ENCODE measurements around the gene LRRC75A. TPM values are rescaled to one million over a fixed set of nuclear protein-coding genes. Genes with fewer than 3 reads are reported as not detected.
A peak's percentile ranks its signal among the peaks of the same experiment; 100 is the strongest.

The LRRC75A gene
- total and polyA plus RNA-seq, 2 donors (not counting 3 experiments of a cell fraction or from before 2014, with no cell fraction given): 3.7 to 6.1 TPM

- Histone ChIP-seq H3K9me3 (replicated peaks; ENCODE audit: control insufficient read depth, insufficient read depth, low read length) (no peaks in the 10 kb centered on the region), H3K79me2 (ENCODE audit: control insufficient read depth, insufficient read depth, low read length) (peaks cover 44% of the 10 kb centered on the region), H2AFZ (ENCODE audit: low read depth, low read length) (peak overlapping the region; percentile 83), H3K27me3 (ENCODE audit: control insufficient read depth in 2 of 2, insufficient read depth in 2 of 2, low read length in 2 of 2) (no peaks in the 10 kb centered on the region), H3K4me3 (replicated peaks in 1 of 3; ENCODE audit: insufficient read depth in 1 of 3, low read depth in 1 of 3, low read length in 3 of 3) (peak overlapping the region in 2 of 3 experiments; percentile 40 to 53), H3K36me3 (ENCODE audit: control insufficient read depth in 2 of 2, extremely low read depth in 1 of 2, insufficient read depth in 2 of 2, low read length in 2 of 2) (peaks cover 21 to 25% of the 10 kb centered on the region in 2 experiments), H3K4me1 (ENCODE audit: control insufficient read depth, extremely low read depth, insufficient read depth, low read length) (peaks cover 35% of the 10 kb centered on the region), H3K9ac (replicated peaks; ENCODE audit: extremely low read depth, insufficient read depth, low read length) (peak overlapping the region; percentile 70), H3K27ac (ENCODE audit: insufficient read depth, low read depth, low read length) (peak overlapping the region; percentile 61), H4K20me1 (replicated peaks; ENCODE audit: control insufficient read depth, extremely low read depth, insufficient read depth, low read length) (peaks cover 9% of the 10 kb centered on the region), H3K4me2 (ENCODE audit: insufficient read depth, low read length) (peak overlapping the region; percentile 87), H3K9me1 (replicated peaks; ENCODE audit: control insufficient read depth, extremely low read depth, insufficient read depth, low read length) (no peaks in the 10 kb centered on the region)
- no peak for DNase-seq (ENCODE audit: low read depth, low spot score)
- FAIRE-seq: no peak
- TF ChIP-seq EZH2 (IDR thresholded peaks at IDR 0.05; ENCODE audit: borderline replicate concordance, low read depth, low read length, severe bottlenecking) (no peak), MYC (IDR thresholded peaks at IDR 0.05; ENCODE audit: low read depth, low read length) (no peak), FOS (IDR thresholded peaks at IDR 0.05; ENCODE audit: borderline replicate concordance, insufficient read depth, low read length) (no peak), MAX (IDR thresholded peaks at IDR 0.05; ENCODE audit: insufficient read depth, insufficient read length) (no peak), GATA2 (IDR thresholded peaks at IDR 0.05; ENCODE audit: insufficient read depth, insufficient read length, low read depth, low read length) (no peak), JUN (IDR thresholded peaks at IDR 0.05; ENCODE audit: borderline replicate concordance, insufficient read depth, insufficient read length, low read depth) (no peak), POLR2A (IDR thresholded peaks at IDR 0.05; ENCODE audit: low read depth, low read length) (no peak), POLR2AphosphoS5 (IDR thresholded peaks at IDR 0.05; ENCODE audit: insufficient read depth, low read depth, low read length) (no peak)
- TF ChIP-seq, protein P1, sequence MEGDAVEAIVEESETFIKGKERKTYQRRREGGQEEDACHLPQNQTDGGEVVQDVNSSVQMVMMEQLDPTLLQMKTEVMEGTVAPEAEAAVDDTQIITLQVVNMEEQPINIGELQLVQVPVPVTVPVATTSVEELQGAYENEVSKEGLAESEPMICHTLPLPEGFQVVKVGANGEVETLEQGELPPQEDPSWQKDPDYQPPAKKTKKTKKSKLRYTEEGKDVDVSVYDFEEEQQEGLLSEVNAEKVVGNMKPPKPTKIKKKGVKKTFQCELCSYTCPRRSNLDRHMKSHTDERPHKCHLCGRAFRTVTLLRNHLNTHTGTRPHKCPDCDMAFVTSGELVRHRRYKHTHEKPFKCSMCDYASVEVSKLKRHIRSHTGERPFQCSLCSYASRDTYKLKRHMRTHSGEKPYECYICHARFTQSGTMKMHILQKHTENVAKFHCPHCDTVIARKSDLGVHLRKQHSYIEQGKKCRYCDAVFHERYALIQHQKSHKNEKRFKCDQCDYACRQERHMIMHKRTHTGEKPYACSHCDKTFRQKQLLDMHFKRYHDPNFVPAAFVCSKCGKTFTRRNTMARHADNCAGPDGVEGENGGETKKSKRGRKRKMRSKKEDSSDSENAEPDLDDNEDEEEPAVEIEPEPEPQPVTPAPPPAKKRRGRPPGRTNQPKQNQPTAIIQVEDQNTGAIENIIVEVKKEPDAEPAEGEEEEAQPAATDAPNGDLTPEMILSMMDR (IDR thresholded peaks at IDR 0.05; ENCODE audit: extremely low read depth in 1 of 2, insufficient read depth in 1 of 2, low read depth in 1 of 2, low read length in 2 of 2): no peak
- CTCF ChIA-PET: interaction anchor here (0.8 to 4.5 kb wide), 17 partner anchors 10 to 151 kb away, joined by 3 to 33 read pairs (median 4); partner anchors contain the start of genes CENPV, TRPV2 and UBB
- intact Hi-C loops (cut with micrococcal nuclease): loop anchor here (10.0 kb wide), 1 partner anchor 977 kb away; no protein-coding TSS in a partner anchor
- dilution Hi-C loops (cut with MboI; ENCODE audit: extremely low pct_ligation_motif_present, low sequenced_read_pairs): no loop called here
- BruUV-seq (replicated peaks): TSS peak; percentile 91
- POLR2A ChIA-PET: interaction anchor here (0.7 to 1.7 kb wide), 13 partner anchors 10 to 98 kb away, joined by 3 to 52 read pairs (median 4); partner anchors contain the start of genes CENPV and UBB
Observed at GRCh38 chr17:16438173-16438556, 53.8 kb downstream of the LRRC75A start.

All from endothelial cell of umbilical vein (primary cell).